CD4-positive, alpha-beta T cell (primary cell): ENCODE results near the gene RTN3. TPM values are rescaled to one million over a fixed set of nuclear protein-coding genes. Genes with fewer than 3 reads are reported as not detected.

Experiments
- ATAC-seq: fragments of 200-7000 bp; cut with Tn5 transposase; one replicate; pipeline ENCODE4 v1.10.0; 2022; ENCODE audit warnings: mild to moderate bottlenecking; ENCODE audit not compliant: poor library complexity
- CTCF ChIA-PET: fragments of 350-600 bp; sonication (Branson Sonifier 250); formaldehyde crosslinking; loops from one replicate; lab custom pipeline; 2021; ENCODE audit warnings: antibody characterized with exemption, inconsistent platforms; lab: Charles Lee
- POLR2A ChIA-PET: fragments of 350-600 bp; sonication (Branson Sonifier 250); formaldehyde crosslinking; loops from one replicate; lab custom pipeline; 2021; ENCODE audit warnings: antibody characterized with exemption, inconsistent platforms; lab: Charles Lee
- DNase-seq, 14 experiments: peaks; one replicate each; pipeline ENCODE4 v3.0.0-alpha.2; 2013 to 2020; ENCODE audit warnings: mixed read lengths in 2 of 14
- H3K27ac ChIP-seq, 2 donors: one replicate each; pipeline versions ENCODE4 v1.5.1 to v1.7.0; 2013; ENCODE audit warnings: low read length in 2 of 2, low read depth in 1 of 2, mild to moderate bottlenecking in 1 of 2
- H3K27me3 ChIP-seq, 2 experiments: 1 replicate in 1 of 2; 2 replicates in 1 of 2; pipeline versions ENCODE4 v1.6.1 to v1.7.0; 2013; ENCODE audit warnings: low read length in 2 of 2, control low read depth in 1 of 2, mild to moderate bottlenecking in 1 of 2, moderate library complexity in 1 of 2; ENCODE audit not compliant: insufficient read depth in 2 of 2, control insufficient read depth in 1 of 2
- H3K36me3 ChIP-seq: one replicate; pipeline ENCODE4 v1.6.1; 2013; ENCODE audit warnings: low read length, control low read depth; ENCODE audit not compliant: insufficient read depth
- H3K4me1 ChIP-seq: one replicate; pipeline ENCODE4 v1.6.1; 2013; ENCODE audit warnings: low read length, control low read depth; ENCODE audit not compliant: insufficient read depth
- H3K4me3 ChIP-seq: one replicate; pipeline ENCODE4 v1.5.1; 2013; ENCODE audit warnings: mild to moderate bottlenecking, low read length, moderate library complexity
- H3K9me3 ChIP-seq, 2 experiments: 1 replicate in 1 of 2; 2 replicates in 1 of 2; pipeline versions ENCODE4 v1.6.1 to v1.7.0; 2013; ENCODE audit warnings: low read length in 2 of 2, mild to moderate bottlenecking in 2 of 2, control low read depth in 1 of 2, moderate library complexity in 1 of 2; ENCODE audit not compliant: control insufficient read depth in 1 of 2, insufficient read depth in 1 of 2
- H3K27ac Mint-ChIP-seq: one replicate; pipeline ENCODE4 v1.8.0; 2020; ENCODE audit warnings: mixed read lengths
- H3K27me3 Mint-ChIP-seq: one replicate; pipeline ENCODE4 v1.8.0; 2021; ENCODE audit warnings: mixed read lengths
- H3K36me3 Mint-ChIP-seq: one replicate; pipeline ENCODE4 v1.8.0; 2021; ENCODE audit warnings: low read depth, mixed read lengths
- H3K4me1 Mint-ChIP-seq: one replicate; pipeline ENCODE4 v1.8.0; 2021; ENCODE audit warnings: low read depth, mixed read lengths
- H3K4me3 Mint-ChIP-seq: one replicate; pipeline ENCODE4 v1.8.0; 2020; ENCODE audit warnings: mild to moderate bottlenecking, mixed read lengths
- H3K9me3 Mint-ChIP-seq: one replicate; pipeline ENCODE4 v1.8.0; 2020; ENCODE audit warnings: mixed read lengths
- CTCF ChIP-seq: fragments of 200-600 bp; IDR thresholded peaks from one replicate; pipeline ENCODE4 v1.8.0; 2022; ENCODE audit warnings: antibody characterized with exemption, mild to moderate bottlenecking
- intact Hi-C, 2 experiments: fragments of 100-400 bp; cut with DNase I in 1 of 2; cut with micrococcal nuclease in 1 of 2; formaldehyde crosslinking; loops; one replicate each; pipeline versions ENCODE4 v1.15.1 to v1.9.0; 2023 to 2025; cut with DNase I, micrococcal nuclease
- total RNA-seq, 174 experiments: library from RNA in 2 of 174; stranded (reverse) in 2 of 174; gene quantifications; one replicate each; pipeline ENCODE4 v1.2.3 and lab custom pipeline; 2021 to 2026

RTN3 gene
- total RNA-seq, 2 experiments from 2014 or later, result 16.4 to 17.6 TPM

- Histone ChIP-seq H3K4me3 (peak overlapping the region; percentile 80), H3K36me3 (peaks cover 5% of the 10 kb centered on the region), H3K27me3 (no peaks in the 10 kb centered on the region), H3K27ac (peak overlapping the region; percentile 64 to 75), H3K9me3 (no peaks in the 10 kb centered on the region), H3K4me1 (peaks cover 23% of the 10 kb centered on the region)
- H3K36me3 Mint-ChIP-seq, result peaks cover 5% of the 10 kb centered on the region
- ATAC-seq, result no peak
- H3K4me1 Mint-ChIP-seq, result peaks cover 32% of the 10 kb centered on the region
- TF ChIP-seq CTCF, result no peak
- peak in 10 of 14 experiments; percentile 3 to 61 (median 31) for DNase-seq
- H3K27ac Mint-ChIP-seq, result peak overlapping the region; percentile 82
- ChIA-PET POLR2A (interaction anchor here (0.8 to 3.8 kb wide), 6 partner anchors 8 to 134 kb away, joined by 3 to 44 read pairs (median 6); partner anchors contain the start of genes PLAAT4 and RTN3), CTCF (interaction anchor here (0.9 to 3.3 kb wide), 8 partner anchors 11 to 147 kb away, joined by 3 to 33 read pairs (median 5); partner anchors contain the start of gene RTN3)
- no peaks in the 10 kb centered on the region for H3K9me3 Mint-ChIP-seq
- peak overlapping the region; percentile 88 for H3K4me3 Mint-ChIP-seq
- intact Hi-C loops, result loop anchor here (1.0 to 10.0 kb wide), 5 partner anchors 11 to 494 kb away; partner anchors contain the start of genes RTN3 (in 2 of the 2), MACROD1 (in 1 of the 2) and SPINDOC (in 1 of the 2)
- H3K27me3 Mint-ChIP-seq, result no peaks in the 10 kb centered on the region
These were observed 10.6 kb upstream of the RTN3 start for GRCh38 chr11:63670433-63671321.

GRCh38 chr11:63671322-63672155, 9.8 kb upstream of the RTN3 start, which contains the start of gene ATL3:
TSS of gene ATL3 (minus strand) at chr11:63671376. CDS start at chr11:63671335, 41 bp downstream.
- H3K4me1 ChIP-seq, result peaks cover 23% of the 10 kb centered on the region
- TF ChIP-seq CTCF, result peak; percentile 11
- peaks cover 5% of the 10 kb centered on the region for H3K36me3 ChIP-seq
- intact Hi-C loops, result loop anchor here (1.0 to 10.0 kb wide), 5 partner anchors 10 to 493 kb away; partner anchors contain the start of genes RTN3 (in 2 of the 2), MACROD1 (in 1 of the 2) and SPINDOC (in 1 of the 2)
- Mint-ChIP-seq H3K4me1 (peaks cover 31% of the 10 kb centered on the region), H3K9me3 (no peaks in the 10 kb centered on the region), H3K27me3 (no peaks in the 10 kb centered on the region), H3K4me3 (peak within 1 kb of the TSS; percentile 88), H3K36me3 (peaks cover 5% of the 10 kb centered on the region), H3K27ac (peak within 1 kb of the TSS; percentile 82)
- peak within 1 kb of the TSS; percentile 64 to 75 for H3K27ac ChIP-seq
- H3K4me3 ChIP-seq, result peak within 1 kb of the TSS; percentile 80
- H3K27me3 ChIP-seq, result no peaks in the 10 kb centered on the region
- ChIA-PET POLR2A (interaction anchor here (0.6 to 3.8 kb wide), 8 partner anchors 7 to 135 kb away, joined by 3 to 44 read pairs (median 4); partner anchors contain the start of genes PLAAT4 and RTN3), CTCF (interaction anchor here (1.0 to 3.3 kb wide), 6 partner anchors 11 to 147 kb away, joined by 3 to 33 read pairs (median 5); partner anchors contain the start of gene RTN3)
- DNase-seq (peak; percentile 88 to 98 (median 96)), ATAC-seq (peak; percentile 93)
- H3K9me3 ChIP-seq, result no peaks in the 10 kb centered on the region

- Mint-ChIP-seq H3K27ac (no peak overlapping the region), H3K4me3 (peak overlapping the region; percentile 74), H3K27me3 (no peaks in the 10 kb centered on the region), H3K4me1 (peaks cover 26% of the 10 kb centered on the region), H3K9me3 (no peaks in the 10 kb centered on the region), H3K36me3 (peaks cover 5% of the 10 kb centered on the region)
- H3K9me3 ChIP-seq, result no peaks in the 10 kb centered on the region
- peaks cover 23% of the 10 kb centered on the region for H3K4me1 ChIP-seq
- H3K27me3 ChIP-seq, result no peaks in the 10 kb centered on the region
- H3K27ac ChIP-seq, result no peak overlapping the region
- TF ChIP-seq CTCF, result no peak
- peaks cover 2% of the 10 kb centered on the region for H3K36me3 ChIP-seq
- intact Hi-C loops, result loop anchor here in 1 of 2 experiments (5.0 to 10.0 kb wide), 2 partner anchors 140 to 493 kb away; partner anchors contain the start of genes MACROD1 and SPINDOC
- ATAC-seq, result no peak
- ChIA-PET CTCF (interaction anchor here (3.3 kb wide), 1 partner anchor 10 kb away, joined by 33 read pairs; the partner anchor contains the start of gene RTN3), POLR2A (interaction anchor here (0.6 to 3.8 kb wide), 4 partner anchors 10 to 135 kb away, joined by 3 to 44 read pairs (median 4); partner anchors contain the start of genes PLAAT4 and RTN3)
- DNase-seq, result no peak
- peak overlapping the region; percentile 80 for H3K4me3 ChIP-seq
These were observed 9.2 kb upstream of the RTN3 start for GRCh38 chr11:63672156-63672463.
